Measurements from ENCODE around the gene CA12.

Gene CA12

DNA sequence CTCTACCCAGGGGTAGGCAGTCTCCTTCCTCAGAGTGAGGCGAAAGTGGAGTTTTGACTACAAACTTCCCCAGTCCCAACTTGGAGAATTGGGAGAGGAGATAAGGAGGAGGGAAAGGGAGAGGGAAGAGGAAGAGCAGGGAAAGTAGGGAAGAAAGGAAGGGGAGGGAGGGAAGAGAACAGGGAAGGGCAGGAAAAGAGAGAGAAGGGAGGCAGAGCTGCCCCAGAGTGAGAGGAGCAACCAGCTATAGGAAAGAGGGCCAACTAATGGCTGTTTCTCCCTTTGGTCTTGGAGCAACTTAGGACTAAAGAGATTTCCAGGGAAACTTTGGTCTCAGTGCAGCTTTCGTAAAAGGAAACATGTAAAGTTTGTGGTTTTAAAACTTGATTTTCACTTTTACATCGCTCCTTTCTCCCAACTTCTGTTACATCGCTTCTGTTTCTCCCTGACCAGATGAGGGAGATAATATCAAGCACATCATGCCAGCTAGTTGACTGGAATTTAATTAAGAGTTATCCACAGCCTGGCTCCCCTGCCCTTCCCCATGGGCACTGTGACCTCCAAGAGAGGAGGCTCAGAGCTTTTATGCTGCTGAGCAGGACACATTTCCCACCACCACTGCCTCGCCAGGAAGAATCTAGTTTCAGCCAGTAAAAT is 1.4 kb downstream of the CA12 start:
- TF ChIP-seq, protein P1, sequence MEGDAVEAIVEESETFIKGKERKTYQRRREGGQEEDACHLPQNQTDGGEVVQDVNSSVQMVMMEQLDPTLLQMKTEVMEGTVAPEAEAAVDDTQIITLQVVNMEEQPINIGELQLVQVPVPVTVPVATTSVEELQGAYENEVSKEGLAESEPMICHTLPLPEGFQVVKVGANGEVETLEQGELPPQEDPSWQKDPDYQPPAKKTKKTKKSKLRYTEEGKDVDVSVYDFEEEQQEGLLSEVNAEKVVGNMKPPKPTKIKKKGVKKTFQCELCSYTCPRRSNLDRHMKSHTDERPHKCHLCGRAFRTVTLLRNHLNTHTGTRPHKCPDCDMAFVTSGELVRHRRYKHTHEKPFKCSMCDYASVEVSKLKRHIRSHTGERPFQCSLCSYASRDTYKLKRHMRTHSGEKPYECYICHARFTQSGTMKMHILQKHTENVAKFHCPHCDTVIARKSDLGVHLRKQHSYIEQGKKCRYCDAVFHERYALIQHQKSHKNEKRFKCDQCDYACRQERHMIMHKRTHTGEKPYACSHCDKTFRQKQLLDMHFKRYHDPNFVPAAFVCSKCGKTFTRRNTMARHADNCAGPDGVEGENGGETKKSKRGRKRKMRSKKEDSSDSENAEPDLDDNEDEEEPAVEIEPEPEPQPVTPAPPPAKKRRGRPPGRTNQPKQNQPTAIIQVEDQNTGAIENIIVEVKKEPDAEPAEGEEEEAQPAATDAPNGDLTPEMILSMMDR (IDR thresholded peaks at IDR 0.05), result no peak
- Histone ChIP-seq H3K36me3 (ENCODE audit: control insufficient read depth, insufficient read depth, low read length) (no peaks in the 10 kb centered on the region), H3K4me3 (ENCODE audit: low read depth, low read length) (no peak overlapping the region), H3K9ac (no peak overlapping the region), H3K9me3 (ENCODE audit: control insufficient read depth, low read length) (no peaks in the 10 kb centered on the region), H3K27me3 (ENCODE audit: control insufficient read depth, insufficient read depth, low read length) (no peaks in the 10 kb centered on the region), H2AFZ (no peak overlapping the region), H3K27ac (no peak overlapping the region), H3K4me2 (ENCODE audit: low read length) (no peak overlapping the region), H3K4me1 (no peaks in the 10 kb centered on the region), H3K79me2 (no peaks in the 10 kb centered on the region)

DNA sequence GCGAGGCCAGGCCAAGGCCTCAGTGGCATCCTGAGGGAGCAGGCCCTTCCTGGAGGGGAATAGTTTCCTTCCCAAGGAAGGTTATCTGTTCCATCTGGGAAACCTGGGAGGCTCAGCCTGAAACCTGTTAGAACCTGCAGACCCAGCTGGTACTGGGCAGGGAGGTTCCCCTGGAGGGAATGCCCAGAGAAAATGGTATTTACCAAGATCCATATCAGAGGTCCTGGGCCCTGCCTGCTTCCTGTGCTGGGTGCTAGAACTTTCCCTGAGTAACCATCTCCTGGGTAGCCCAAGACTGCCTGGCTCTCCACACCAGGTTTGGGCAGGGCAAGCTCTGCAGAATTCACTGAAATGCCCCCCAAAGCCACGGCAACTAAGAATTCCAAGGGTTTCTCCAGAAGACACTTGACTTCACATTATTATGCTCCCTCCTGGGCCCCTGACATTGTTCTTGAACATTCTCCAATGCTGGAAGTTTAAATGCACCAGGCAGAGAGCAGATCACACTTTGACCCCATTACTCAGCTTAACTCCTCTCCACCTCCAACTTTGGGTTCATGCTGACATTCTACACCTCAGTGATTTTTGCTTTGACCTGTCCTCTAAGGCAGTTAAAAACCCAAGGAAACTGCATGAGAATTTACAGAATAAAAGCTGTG is 2.0 kb downstream of the CA12 start:
- no peaks in the 10 kb centered on the region for H3K79me2 ChIP-seq
- H3K27ac ChIP-seq, result no peak overlapping the region
- no peak overlapping the region for H3K4me3 ChIP-seq (ENCODE audit: low read depth, low read length)
- TF ChIP-seq, protein P1 (IDR thresholded peaks at IDR 0.05), result no peak
- H3K4me1 ChIP-seq, result no peaks in the 10 kb centered on the region
- H3K4me2 ChIP-seq (ENCODE audit: low read length), result no peak overlapping the region
- H2AFZ ChIP-seq, result no peak overlapping the region
- H3K36me3 ChIP-seq (ENCODE audit: control insufficient read depth, insufficient read depth, low read length), result no peaks in the 10 kb centered on the region
- H3K9ac ChIP-seq, result no peak overlapping the region
- H3K9me3 ChIP-seq (ENCODE audit: control insufficient read depth, low read length), result no peaks in the 10 kb centered on the region
- no peaks in the 10 kb centered on the region for H3K27me3 ChIP-seq (ENCODE audit: control insufficient read depth, insufficient read depth, low read length)

DNA sequence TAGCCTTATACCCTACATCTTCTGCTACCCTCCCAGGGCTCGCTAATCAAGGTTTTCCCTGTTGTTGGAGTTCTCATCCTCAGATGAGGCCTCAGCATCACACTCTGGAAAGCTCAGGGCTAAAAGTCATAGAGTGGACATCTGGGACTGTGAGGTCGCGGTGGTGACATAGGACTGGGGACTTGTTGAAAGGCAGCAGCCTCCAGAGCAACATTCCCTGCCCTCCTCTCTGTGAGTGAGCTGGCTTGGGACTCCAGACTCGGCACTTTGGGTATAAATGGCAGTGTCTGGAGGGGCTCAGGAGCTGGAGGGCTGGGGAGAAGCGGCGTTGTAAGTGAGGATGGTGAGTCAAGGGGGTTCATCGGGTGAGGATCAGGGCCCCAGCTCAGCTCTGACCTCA is 2.7 kb downstream of the CA12 start:
- Histone ChIP-seq H3K27me3 (ENCODE audit: control insufficient read depth, insufficient read depth, low read length) (no peaks in the 10 kb centered on the region), H3K9me3 (ENCODE audit: control insufficient read depth, low read length) (no peaks in the 10 kb centered on the region), H3K4me3 (ENCODE audit: low read depth, low read length) (no peak overlapping the region), H3K27ac (no peak overlapping the region), H3K4me2 (ENCODE audit: low read length) (no peak overlapping the region), H3K36me3 (ENCODE audit: control insufficient read depth, insufficient read depth, low read length) (no peaks in the 10 kb centered on the region), H2AFZ (no peak overlapping the region), H3K4me1 (no peaks in the 10 kb centered on the region), H3K9ac (no peak overlapping the region), H3K79me2 (no peaks in the 10 kb centered on the region)
- TF ChIP-seq, protein P1 (IDR thresholded peaks at IDR 0.05), result no peak

DNA sequence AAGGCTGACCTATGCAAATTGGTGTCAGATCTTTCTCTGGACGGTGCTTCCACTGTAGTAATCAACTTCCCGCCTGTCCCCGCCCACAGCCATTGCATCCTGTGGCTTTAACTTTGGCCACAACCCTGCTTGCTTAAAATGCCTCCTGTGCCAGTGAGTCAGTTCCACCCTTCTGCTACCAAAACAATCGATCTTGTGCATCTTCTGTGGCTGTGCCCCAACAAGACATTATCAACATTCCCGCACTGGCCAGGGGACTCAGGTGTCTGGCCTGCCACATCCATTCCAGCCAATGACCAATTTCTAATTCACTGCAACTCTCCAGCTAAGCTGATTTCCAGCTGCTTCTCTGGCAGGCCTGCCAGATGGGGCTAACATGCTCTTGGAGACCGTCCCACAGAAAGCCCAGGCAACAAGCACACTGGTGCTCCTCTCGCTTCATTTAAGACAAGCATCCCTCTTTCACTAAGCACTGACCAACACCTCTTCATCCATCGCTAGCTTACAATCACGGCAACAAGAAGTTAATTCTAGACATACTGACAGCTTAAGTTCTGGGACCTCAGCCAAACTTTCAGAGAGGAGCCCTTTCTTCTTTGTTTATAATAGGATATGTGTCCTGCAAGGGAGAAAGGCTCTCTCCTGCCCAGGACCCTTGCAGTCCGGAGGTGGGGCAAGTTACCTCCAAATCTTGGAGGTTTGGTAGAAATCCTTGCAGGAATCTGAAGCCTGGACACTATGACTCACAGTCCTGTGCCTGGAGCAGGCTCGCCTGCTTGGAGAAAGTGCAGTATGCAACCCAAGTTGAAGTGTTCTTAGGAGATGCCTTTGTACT is 6.7 kb downstream of the CA12 start:
- Histone ChIP-seq H3K36me3 (ENCODE audit: control insufficient read depth, insufficient read depth, low read length) (no peaks in the 10 kb centered on the region), H3K9ac (no peak overlapping the region), H2AFZ (no peak overlapping the region), H3K9me3 (ENCODE audit: control insufficient read depth, low read length) (no peaks in the 10 kb centered on the region), H3K4me2 (ENCODE audit: low read length) (no peak overlapping the region), H3K79me2 (no peaks in the 10 kb centered on the region), H3K27ac (no peak overlapping the region), H3K4me3 (ENCODE audit: low read depth, low read length) (no peak overlapping the region), H3K27me3 (ENCODE audit: control insufficient read depth, insufficient read depth, low read length) (no peaks in the 10 kb centered on the region), H3K4me1 (no peaks in the 10 kb centered on the region)
- TF ChIP-seq, protein P1 (IDR thresholded peaks at IDR 0.05), result no peak
